Activated T-cell treated with anti-CD3 and anti-CD28 coated beads, Interleukin-2, amount 50 U/mL, for 72 hours (primary cell): ENCODE measurements around the gene NBPF9. TPM values are rescaled to one million over a fixed set of nuclear protein-coding genes. Genes with fewer than 3 reads are reported as not detected.
"Not testable (repeated sequence)": the region's sequence is repeated elsewhere in the genome, so short reads cannot be mapped to it uniquely, and the experiment has no call there.

Experiments
- ATAC-seq, 2 donors: fragments of 150-1000 bp; cut with Tn5 transposase; replicated peaks in 1 of 2; 2 replicates each; pipeline ENCODE4 v1.10.0; 2021; ENCODE audit warnings: moderate library complexity in 2 of 2, mild to moderate bottlenecking in 1 of 2
- DNase-seq, 2 donors: peaks; one replicate each; pipeline ENCODE4 v3.0.0; 2021 to 2022; ENCODE audit warnings: mixed read lengths in 1 of 2
- H3K27ac Mint-ChIP-seq: one replicate; pipeline ENCODE4 v1.8.0; 2022; ENCODE audit warnings: mild to moderate bottlenecking, moderate library complexity, mixed read lengths
- H3K27me3 Mint-ChIP-seq: one replicate; pipeline ENCODE4 v1.8.0; 2022; ENCODE audit warnings: low read depth, mixed read lengths
- H3K36me3 Mint-ChIP-seq, 2 donors: one replicate each; pipeline ENCODE4 v1.8.0; 2022; ENCODE audit warnings: mixed read lengths in 2 of 2, mild to moderate bottlenecking in 1 of 2; ENCODE audit not compliant: insufficient read depth in 2 of 2
- H3K4me1 Mint-ChIP-seq: one replicate; pipeline ENCODE4 v1.8.0; 2022; ENCODE audit warnings: low read depth, mixed read lengths
- H3K4me3 Mint-ChIP-seq, 2 donors: one replicate each; pipeline ENCODE4 v1.8.0; 2022; ENCODE audit warnings: mild to moderate bottlenecking in 2 of 2, mixed read lengths in 2 of 2, moderate library complexity in 2 of 2
- H3K9me3 Mint-ChIP-seq, 2 donors: one replicate each; pipeline ENCODE4 v1.8.0; 2022; ENCODE audit warnings: mixed read lengths in 2 of 2
- total RNA-seq, 2 donors: library from RNA; stranded (reverse); gene quantifications; one replicate each; pipeline ENCODE4 v1.2.3, GENCODE V29; 2022

NBPF9 gene
- total RNA-seq, 2 donors from 2014 or later: 22.2 to 23.6 TPM

DNA sequence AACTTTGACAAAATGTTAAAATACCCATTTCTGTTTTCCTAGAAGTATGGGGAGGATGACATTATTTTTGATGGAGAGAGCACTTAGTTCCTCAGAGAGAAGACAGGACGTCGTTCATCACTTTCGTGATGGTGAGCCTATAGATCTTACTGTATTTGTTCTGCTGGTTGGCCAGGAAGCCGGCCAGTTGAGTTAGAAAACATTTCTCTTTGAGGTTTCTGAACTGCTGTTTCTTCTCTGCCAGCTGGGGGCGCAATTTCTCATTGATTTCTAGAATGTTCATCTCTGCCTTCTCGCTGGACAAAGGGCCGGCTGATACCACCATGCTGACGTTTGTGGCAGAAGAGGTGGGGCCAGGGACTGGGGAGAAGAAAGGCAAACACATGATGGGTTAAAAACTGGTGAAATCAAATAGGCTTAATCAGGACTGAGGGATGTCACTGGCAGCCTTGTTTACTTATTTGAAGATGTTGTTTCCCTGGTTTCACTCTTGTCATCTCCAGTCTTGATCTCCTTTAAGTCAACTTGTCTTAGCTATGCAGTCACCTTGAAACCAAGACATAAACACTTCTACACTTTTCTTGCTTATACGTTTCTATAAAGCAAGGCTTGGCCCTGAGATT, 27.7 kb downstream of the NBPF9 start:
- not testable (repeated sequence) for ATAC-seq

DNA sequence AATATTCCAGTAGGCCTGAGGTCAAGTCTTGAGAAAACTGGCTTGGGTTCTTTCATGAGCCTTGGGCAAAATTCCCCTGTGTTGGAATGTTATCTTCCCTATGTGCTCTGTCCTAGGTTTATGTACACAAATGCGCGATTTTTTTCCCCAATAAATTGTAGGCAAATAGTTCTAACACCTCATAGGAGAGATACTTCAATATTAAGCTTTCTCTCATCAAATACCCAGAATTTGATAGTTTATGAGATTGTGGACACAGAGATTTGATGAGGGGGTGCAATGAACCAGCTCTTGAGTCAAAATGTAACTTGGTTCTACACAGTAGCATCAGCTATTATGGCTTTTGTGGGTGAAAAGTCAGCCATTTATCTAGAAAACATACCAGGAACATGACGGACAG, 38.7 kb downstream of the NBPF9 start:
- H3K9me3 Mint-ChIP-seq, ATAC-seq, H3K27ac Mint-ChIP-seq, H3K27me3 Mint-ChIP-seq, H3K36me3 Mint-ChIP-seq, H3K4me3 Mint-ChIP-seq, DNase-seq, H3K4me1 Mint-ChIP-seq: not testable (repeated sequence)

More for the DNA sequence above, 27.7 kb downstream of the NBPF9 start:
- not testable (repeated sequence) for H3K36me3 Mint-ChIP-seq, H3K4me1 Mint-ChIP-seq, H3K27me3 Mint-ChIP-seq, H3K9me3 Mint-ChIP-seq, DNase-seq, H3K27ac Mint-ChIP-seq, H3K4me3 Mint-ChIP-seq

DNA sequence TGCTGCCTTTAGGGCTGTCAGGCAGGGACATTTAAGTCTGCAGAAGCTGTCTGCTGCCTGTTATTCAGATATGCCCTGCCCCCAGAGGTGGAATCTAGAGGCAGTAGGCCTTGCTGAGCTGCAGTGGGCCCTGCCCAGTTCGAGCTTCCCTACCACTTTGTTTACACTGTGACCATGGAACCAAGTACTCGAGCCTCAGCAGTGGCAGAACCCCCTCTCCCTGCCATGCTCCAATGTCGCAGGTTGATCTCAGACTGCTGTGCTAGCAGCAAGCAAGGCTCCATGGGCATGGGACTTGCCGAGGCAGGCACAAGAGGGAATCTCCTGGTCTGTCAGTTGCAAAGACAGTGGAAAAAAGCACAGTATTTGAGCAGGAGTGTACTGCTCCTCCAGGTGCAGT, 60.3 kb downstream of the NBPF9 start:
- H3K27ac Mint-ChIP-seq, H3K27me3 Mint-ChIP-seq, ATAC-seq, H3K9me3 Mint-ChIP-seq, DNase-seq, H3K4me3 Mint-ChIP-seq, H3K4me1 Mint-ChIP-seq, H3K36me3 Mint-ChIP-seq: not testable (repeated sequence)

DNA sequence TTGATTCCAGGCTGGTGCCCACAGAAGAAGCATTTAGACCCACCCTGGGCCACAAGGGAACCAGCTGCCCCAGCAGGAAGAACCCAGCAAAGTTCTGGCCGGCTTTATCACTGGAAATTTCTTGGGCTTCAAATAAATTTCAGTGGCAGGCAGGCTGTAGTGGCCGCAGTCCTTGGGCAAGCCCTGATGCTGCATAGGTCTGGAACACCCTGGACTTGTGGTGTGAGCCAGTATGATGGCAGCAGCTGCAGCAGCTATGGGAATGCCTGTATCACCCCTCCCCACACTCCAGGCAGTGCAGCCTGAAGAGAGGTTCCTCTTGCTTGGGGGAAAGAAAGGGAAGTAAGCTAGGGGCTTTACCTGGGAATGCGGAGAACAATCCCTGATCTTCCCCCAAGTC, 69.4 kb downstream of the NBPF9 start:
- not testable (repeated sequence) for H3K4me1 Mint-ChIP-seq, H3K27ac Mint-ChIP-seq, H3K36me3 Mint-ChIP-seq, ATAC-seq, H3K9me3 Mint-ChIP-seq, H3K4me3 Mint-ChIP-seq, H3K27me3 Mint-ChIP-seq, DNase-seq

DNA sequence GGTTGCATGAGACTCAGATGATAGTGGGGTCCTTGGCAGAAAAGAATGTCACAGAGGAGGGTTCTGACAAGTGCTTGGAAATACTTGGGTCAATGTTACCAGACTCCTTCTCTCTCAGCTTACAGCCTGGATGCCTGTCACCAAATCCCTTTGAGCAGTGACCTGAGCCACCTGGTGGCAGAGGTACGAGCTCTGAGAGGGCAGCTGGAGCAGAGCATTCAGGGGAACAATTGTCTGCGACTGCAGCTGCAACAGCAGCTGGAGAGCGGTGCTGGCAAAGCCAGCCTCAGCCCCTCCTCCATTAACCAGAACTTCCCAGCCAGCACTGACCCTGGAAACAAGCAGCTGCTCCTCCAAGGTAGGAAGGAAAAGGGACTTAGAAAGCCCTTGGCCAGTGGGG, 79.0 kb downstream of the NBPF9 start:
- H3K36me3 Mint-ChIP-seq, H3K4me1 Mint-ChIP-seq, DNase-seq, ATAC-seq, H3K9me3 Mint-ChIP-seq, H3K4me3 Mint-ChIP-seq, H3K27me3 Mint-ChIP-seq, H3K27ac Mint-ChIP-seq: not testable (repeated sequence)

DNA sequence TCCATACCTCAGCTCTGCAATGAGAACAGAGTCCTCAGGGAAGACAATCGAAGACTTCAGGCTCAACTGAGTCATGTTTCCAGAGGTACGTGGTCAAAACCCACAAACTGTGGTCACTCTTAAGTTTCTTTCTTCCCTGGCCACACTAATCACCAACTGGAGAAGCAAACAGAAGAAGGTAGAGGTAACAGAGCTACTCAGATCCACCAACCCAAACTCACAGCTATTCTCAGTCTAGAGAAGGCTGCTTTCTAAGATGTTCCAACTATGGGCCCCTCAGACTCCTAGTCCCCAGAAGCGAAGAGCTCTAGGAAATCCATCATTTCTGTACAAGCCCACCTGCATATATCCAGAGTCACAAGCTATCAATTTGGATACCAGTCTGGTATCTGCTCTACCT, 84.8 kb downstream of the NBPF9 start:
- not testable (repeated sequence) for H3K4me1 Mint-ChIP-seq, DNase-seq, H3K36me3 Mint-ChIP-seq, H3K9me3 Mint-ChIP-seq, H3K27ac Mint-ChIP-seq, H3K27me3 Mint-ChIP-seq, ATAC-seq, H3K4me3 Mint-ChIP-seq

DNA sequence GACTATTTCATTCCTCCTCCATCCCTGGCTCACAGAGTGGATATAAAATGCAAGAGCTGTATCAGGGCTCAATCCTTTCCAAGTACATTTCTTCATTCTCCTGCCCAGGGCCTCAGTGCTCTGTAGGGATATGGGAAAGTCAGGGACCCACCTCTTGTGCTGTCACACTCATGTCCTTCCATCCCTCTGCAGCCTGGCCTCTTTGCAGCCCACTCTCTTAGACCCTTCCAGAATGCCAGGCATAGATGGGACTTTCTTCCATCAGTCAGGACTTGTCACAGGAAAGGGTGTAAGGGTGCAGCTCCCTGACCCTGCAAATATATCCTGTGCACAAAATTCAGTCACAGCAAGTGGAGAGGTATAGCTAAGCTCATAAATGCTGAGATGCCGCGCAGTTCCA, 86.7 kb downstream of the NBPF9 start:
- H3K4me3 Mint-ChIP-seq, ATAC-seq, DNase-seq, H3K9me3 Mint-ChIP-seq, H3K4me1 Mint-ChIP-seq, H3K27me3 Mint-ChIP-seq, H3K27ac Mint-ChIP-seq, H3K36me3 Mint-ChIP-seq: not testable (repeated sequence)

DNA sequence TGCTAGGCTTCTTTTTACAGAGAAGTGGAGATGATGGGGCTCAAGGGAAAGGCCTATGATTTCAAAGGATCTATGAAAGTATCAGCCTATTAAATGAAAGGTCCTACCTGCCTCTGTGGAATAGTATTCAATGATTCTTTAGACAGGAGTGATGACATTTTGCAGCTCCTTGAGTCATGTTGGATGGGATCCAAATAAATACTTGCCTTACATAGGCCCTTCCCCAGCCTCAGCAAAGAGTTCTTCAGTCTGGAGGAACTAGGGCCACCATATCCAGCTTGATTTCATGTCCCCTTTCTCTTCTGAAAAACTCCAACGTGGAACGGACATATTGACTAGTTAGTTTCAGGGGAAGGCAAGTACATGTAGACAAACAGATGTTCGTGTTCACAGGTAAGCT, 87.8 kb downstream of the NBPF9 start:
- H3K9me3 Mint-ChIP-seq, H3K27ac Mint-ChIP-seq, DNase-seq, H3K27me3 Mint-ChIP-seq, H3K4me1 Mint-ChIP-seq, ATAC-seq, H3K36me3 Mint-ChIP-seq, H3K4me3 Mint-ChIP-seq: not testable (repeated sequence)

DNA sequence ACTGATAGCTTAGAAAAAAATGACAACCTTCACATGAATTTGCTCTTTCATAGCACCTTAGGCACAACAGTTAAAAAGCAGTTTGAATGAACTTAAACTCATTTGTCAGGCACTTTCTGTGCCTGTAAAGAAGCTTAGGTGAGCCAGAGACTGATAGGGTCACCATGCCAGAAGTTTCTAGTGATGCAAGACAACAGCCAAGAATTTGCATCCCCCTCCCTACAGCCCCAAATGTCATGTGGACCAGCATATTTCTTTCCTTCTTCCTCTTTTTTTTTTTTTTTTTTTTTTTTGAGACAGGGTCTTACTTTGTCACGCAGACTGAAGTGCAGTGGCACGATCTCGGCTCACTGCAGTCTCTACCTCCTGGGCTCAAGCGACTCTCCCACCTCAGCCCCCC, 89.8 kb downstream of the NBPF9 start:
- H3K9me3 Mint-ChIP-seq, H3K4me1 Mint-ChIP-seq, H3K4me3 Mint-ChIP-seq, H3K36me3 Mint-ChIP-seq, DNase-seq, H3K27ac Mint-ChIP-seq, ATAC-seq, H3K27me3 Mint-ChIP-seq: not testable (repeated sequence)

DNA sequence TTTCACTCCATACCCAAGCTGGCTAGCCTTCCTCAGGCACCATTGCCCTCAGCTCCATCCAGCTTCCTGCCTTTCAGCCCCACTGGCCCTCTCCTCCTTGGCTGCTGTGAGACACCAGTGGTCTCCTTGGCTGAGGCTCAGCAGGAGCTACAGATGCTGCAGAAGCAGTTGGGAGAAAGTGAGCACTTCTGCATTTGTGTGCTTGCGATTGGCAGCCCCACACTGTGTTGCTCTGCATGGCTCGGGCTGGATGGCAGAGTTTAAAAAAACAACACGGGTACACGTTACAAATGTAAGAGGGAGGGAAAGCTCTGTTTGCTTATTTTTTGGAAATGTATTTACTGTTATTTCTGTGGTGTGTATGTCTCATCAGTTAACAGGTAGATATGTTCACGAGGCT, 90.8 kb downstream of the NBPF9 start:
- not testable (repeated sequence) for H3K27ac Mint-ChIP-seq, H3K9me3 Mint-ChIP-seq

DNA sequence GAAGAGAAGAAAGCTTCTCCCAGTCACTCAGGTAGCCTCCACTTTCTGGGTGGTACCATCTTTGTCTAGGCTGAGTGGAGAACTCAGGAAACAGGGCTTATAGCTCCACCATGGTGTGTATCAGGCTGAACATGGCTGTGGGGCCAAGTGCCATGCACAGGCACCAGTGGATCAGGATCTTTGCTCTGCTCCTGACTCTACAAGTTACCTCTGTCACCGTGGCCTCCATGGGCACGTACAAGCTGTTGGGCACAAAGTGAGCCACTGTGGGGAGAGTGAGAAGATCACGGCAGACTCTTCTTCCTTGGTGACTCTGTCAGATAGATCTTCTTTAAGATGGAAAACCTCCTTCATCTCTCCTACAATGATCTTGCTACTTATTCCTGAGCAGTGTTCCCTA, 93.6 kb downstream of the NBPF9 start:
- not testable (repeated sequence) for H3K4me1 Mint-ChIP-seq, H3K36me3 Mint-ChIP-seq, ATAC-seq, H3K27me3 Mint-ChIP-seq, H3K9me3 Mint-ChIP-seq, DNase-seq, H3K4me3 Mint-ChIP-seq, H3K27ac Mint-ChIP-seq

More for the DNA sequence above, 90.8 kb downstream of the NBPF9 start:
- H3K4me3 Mint-ChIP-seq, DNase-seq, ATAC-seq, H3K36me3 Mint-ChIP-seq, H3K27me3 Mint-ChIP-seq, H3K4me1 Mint-ChIP-seq: not testable (repeated sequence)

DNA sequence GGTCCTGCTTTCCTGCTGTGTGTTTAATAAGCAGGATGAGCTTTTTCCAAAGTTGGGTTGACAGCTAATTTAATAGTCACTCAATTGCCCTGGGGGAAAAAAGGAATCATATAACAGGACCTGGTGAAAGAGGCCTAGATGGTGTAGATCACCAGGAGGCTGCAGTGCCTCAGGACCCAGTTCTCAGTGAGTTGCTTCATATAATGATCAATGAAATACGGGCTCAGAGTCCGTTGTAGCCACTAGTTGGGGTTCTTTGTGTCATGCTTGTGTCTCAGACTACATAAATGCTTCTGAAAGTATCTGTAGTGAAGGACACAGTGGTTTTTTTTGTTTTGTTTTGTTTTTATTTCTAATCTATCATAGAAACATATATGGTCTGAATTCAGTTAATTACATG, 94.6 kb downstream of the NBPF9 start:
- not testable (repeated sequence) for H3K4me3 Mint-ChIP-seq, H3K9me3 Mint-ChIP-seq, DNase-seq, H3K4me1 Mint-ChIP-seq, H3K27ac Mint-ChIP-seq, H3K36me3 Mint-ChIP-seq, ATAC-seq, H3K27me3 Mint-ChIP-seq

DNA sequence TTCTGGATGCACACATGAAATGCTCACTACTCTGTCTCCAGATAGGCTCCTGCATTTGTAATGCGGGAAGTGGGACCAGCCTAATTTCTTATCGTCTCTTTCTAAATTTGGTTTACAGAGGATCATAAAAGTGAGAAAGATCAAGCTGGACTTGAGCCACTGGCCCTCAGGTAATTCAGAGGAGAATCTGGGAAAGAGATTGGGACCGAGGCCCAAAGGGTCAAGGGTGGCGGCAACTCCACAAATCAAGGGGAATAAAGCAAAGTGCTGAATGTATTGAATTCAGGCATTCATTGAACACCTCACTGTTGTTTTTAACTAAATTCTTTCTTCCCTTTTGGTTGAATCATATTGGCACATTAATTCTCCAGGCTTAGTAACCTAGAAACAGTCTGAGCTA, 95.0 kb downstream of the NBPF9 start:
- ATAC-seq, H3K27me3 Mint-ChIP-seq, H3K27ac Mint-ChIP-seq, H3K36me3 Mint-ChIP-seq, H3K4me3 Mint-ChIP-seq, H3K9me3 Mint-ChIP-seq, DNase-seq, H3K4me1 Mint-ChIP-seq: not testable (repeated sequence)
